ENCODE results near the gene NRTN. TPM values are rescaled to one million over a fixed set of nuclear protein-coding genes. Genes with fewer than 3 reads are reported as not detected.

NRTN gene
- total and polyA plus RNA-seq, 2 donors (not counting 1 experiment from before 2014, with no cell fraction given): 0.27 TPM; not detected in 1

- Histone ChIP-seq H3K79me2 (ENCODE audit: control insufficient read depth, insufficient read depth, low read length) (no peaks in the 10 kb centered on the region), H3K36me3 (replicated peaks in 1 of 2; ENCODE audit: control extremely low read depth in 1 of 2, control insufficient read depth in 1 of 2, extremely low read depth in 1 of 2, insufficient read depth in 2 of 2, low read length in 1 of 2) (no peaks in the 10 kb centered on the region), H2AFZ (ENCODE audit: insufficient read depth, low read depth, low read length, poor library complexity, severe bottlenecking) (no peak overlapping the region), H3K9me3 (ENCODE audit: control extremely low read depth in 1 of 3, control insufficient read depth in 2 of 3, insufficient read depth in 1 of 3, low read length in 2 of 3) (peaks cover 0 to 4% (median 0%) of the 10 kb centered on the region in 3 donors), H3K9ac (ENCODE audit: low read length) (no peak overlapping the region), H4K20me1 (ENCODE audit: control insufficient read depth, insufficient read depth, low read length, poor library complexity, severe bottlenecking) (no peaks in the 10 kb centered on the region), H3K27ac (ENCODE audit: low read length in 2 of 2) (no peak overlapping the region), H3K4me1 (ENCODE audit: control insufficient read depth in 2 of 2, insufficient read depth in 2 of 2, low read length in 2 of 2) (no peaks in the 10 kb centered on the region), H3K27me3 (replicated peaks in 1 of 4; ENCODE audit: control extremely low read depth in 1 of 4, control insufficient read depth in 3 of 4, insufficient read depth in 4 of 4, low read length in 3 of 4) (peaks cover 0 to 2% (median 0%) of the 10 kb centered on the region in 4 experiments), H3K4me3 (ENCODE audit: control extremely low read depth in 1 of 5, extremely low read depth in 1 of 5, insufficient read depth in 1 of 5, low read depth in 2 of 5, low read length in 4 of 5) (no peak overlapping the region), H3K4me2 (replicated peaks; ENCODE audit: low read depth, low read length, poor library complexity, severe bottlenecking) (no peak overlapping the region)
- Mint-ChIP-seq H3K4me3 (no peak overlapping the region), H3K27ac (no peak overlapping the region), H3K27me3 (no peaks in the 10 kb centered on the region), H3K9me3 (ENCODE audit: insufficient read depth) (no peaks in the 10 kb centered on the region), H3K4me1 (no peaks in the 10 kb centered on the region)
- CTCF ChIA-PET: interaction anchor here (0.6 kb wide), 1 partner anchor 38 kb away, joined by 3 read pairs; no protein-coding TSS in a partner anchor
- intact Hi-C loops (cut with micrococcal nuclease): no loop called here
- WGBS (ENCODE audit: insufficient coverage): 91% methylated on average over 4 of the region's 5 CpGs
- POLR2A ChIA-PET: no interaction called here
- DNase-seq: no peak
- no peak for ATAC-seq (ENCODE audit: low read depth)
- TF ChIP-seq, protein P1, sequence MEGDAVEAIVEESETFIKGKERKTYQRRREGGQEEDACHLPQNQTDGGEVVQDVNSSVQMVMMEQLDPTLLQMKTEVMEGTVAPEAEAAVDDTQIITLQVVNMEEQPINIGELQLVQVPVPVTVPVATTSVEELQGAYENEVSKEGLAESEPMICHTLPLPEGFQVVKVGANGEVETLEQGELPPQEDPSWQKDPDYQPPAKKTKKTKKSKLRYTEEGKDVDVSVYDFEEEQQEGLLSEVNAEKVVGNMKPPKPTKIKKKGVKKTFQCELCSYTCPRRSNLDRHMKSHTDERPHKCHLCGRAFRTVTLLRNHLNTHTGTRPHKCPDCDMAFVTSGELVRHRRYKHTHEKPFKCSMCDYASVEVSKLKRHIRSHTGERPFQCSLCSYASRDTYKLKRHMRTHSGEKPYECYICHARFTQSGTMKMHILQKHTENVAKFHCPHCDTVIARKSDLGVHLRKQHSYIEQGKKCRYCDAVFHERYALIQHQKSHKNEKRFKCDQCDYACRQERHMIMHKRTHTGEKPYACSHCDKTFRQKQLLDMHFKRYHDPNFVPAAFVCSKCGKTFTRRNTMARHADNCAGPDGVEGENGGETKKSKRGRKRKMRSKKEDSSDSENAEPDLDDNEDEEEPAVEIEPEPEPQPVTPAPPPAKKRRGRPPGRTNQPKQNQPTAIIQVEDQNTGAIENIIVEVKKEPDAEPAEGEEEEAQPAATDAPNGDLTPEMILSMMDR (IDR thresholded peaks at IDR 0.05): no peak
- no peak for TF ChIP-seq EZH2 (IDR thresholded peaks at IDR 0.05; ENCODE audit: borderline replicate concordance, insufficient read depth, low read depth, low read length, poor library complexity, severe bottlenecking)
Measured at GRCh38 chr19:5773276-5773675, 31.6 kb upstream of the NRTN start.

DNA sequence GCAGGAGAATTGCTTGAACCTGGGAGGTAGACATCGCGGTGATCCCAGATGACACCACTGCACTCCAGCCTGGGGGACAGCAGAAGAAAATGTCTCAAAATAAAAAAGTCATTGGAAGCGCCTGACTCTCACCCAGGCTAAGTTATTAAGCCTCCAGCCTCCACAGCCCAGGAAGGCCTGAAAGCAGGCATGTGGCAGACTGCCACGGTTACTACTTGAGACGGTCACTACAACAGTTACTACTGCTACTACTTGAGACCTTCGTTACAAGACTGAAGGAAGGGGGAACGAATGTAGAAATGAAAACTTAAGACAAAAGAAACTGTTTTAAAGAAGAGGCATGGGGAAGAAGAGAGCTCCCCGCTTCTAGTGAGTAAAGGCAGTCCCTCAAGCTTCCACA, 29.9 kb upstream of the NRTN start:
- DNase-seq (no peak), ATAC-seq (ENCODE audit: low read depth) (no peak)
- H3K9me3 ChIP-seq (ENCODE audit: control extremely low read depth in 1 of 3, control insufficient read depth in 2 of 3, insufficient read depth in 1 of 3, low read length in 2 of 3): peaks cover 0 to 4% (median 0%) of the 10 kb centered on the region in 3 donors
- H3K79me2 ChIP-seq (ENCODE audit: control insufficient read depth, insufficient read depth, low read length): no peaks in the 10 kb centered on the region
- intact Hi-C loops (cut with micrococcal nuclease): no loop called here
- Mint-ChIP-seq H3K27me3 (no peaks in the 10 kb centered on the region), H3K4me3 (no peak overlapping the region), H3K27ac (no peak overlapping the region), H3K4me1 (no peaks in the 10 kb centered on the region), H3K9me3 (ENCODE audit: insufficient read depth) (no peaks in the 10 kb centered on the region)
- peaks cover 0 to 2% (median 0%) of the 10 kb centered on the region in 4 experiments for H3K27me3 ChIP-seq (replicated peaks in 1 of 4; ENCODE audit: control extremely low read depth in 1 of 4, control insufficient read depth in 3 of 4, insufficient read depth in 4 of 4, low read length in 3 of 4)
- H3K4me3 ChIP-seq (ENCODE audit: control extremely low read depth in 1 of 5, extremely low read depth in 1 of 5, insufficient read depth in 1 of 5, low read depth in 2 of 5, low read length in 4 of 5): no peak overlapping the region
- H3K9ac ChIP-seq (ENCODE audit: low read length): no peak overlapping the region
- H3K36me3 ChIP-seq (replicated peaks in 1 of 2; ENCODE audit: control extremely low read depth in 1 of 2, control insufficient read depth in 1 of 2, extremely low read depth in 1 of 2, insufficient read depth in 2 of 2, low read length in 1 of 2): no peaks in the 10 kb centered on the region
- CTCF ChIA-PET: no interaction called here
- H3K4me1 ChIP-seq (ENCODE audit: control insufficient read depth in 2 of 2, insufficient read depth in 2 of 2, low read length in 2 of 2): no peaks in the 10 kb centered on the region
- H3K4me2 ChIP-seq (replicated peaks; ENCODE audit: low read depth, low read length, poor library complexity, severe bottlenecking): no peak overlapping the region
- H2AFZ ChIP-seq (ENCODE audit: insufficient read depth, low read depth, low read length, poor library complexity, severe bottlenecking): no peak overlapping the region
- TF ChIP-seq, protein P1 (IDR thresholded peaks at IDR 0.05): no peak
- TF ChIP-seq EZH2 (IDR thresholded peaks at IDR 0.05; ENCODE audit: borderline replicate concordance, insufficient read depth, low read depth, low read length, poor library complexity, severe bottlenecking): no peak
- H4K20me1 ChIP-seq (ENCODE audit: control insufficient read depth, insufficient read depth, low read length, poor library complexity, severe bottlenecking): no peaks in the 10 kb centered on the region
- H3K27ac ChIP-seq (ENCODE audit: low read length in 2 of 2): no peak overlapping the region
- POLR2A ChIA-PET: no interaction called here
- WGBS (ENCODE audit: insufficient coverage): 94% methylated on average over 4 of the region's 8 CpGs

Data from B cell (primary cell).